ENCODE results near the gene GCNT3.

The GCNT3 gene

GRCh38 chr15:59656897-59657634 lies 45.5 kb downstream of the GCNT3 start, which contains the start of gene GTF2A2:
GTF2A2 (minus strand) TSS chr15:59657515; CDS start chr15:59652277, 5,238 bp downstream.
- in situ Hi-C loops (cut with MboI; ENCODE audit: low sequenced_read_pairs, unreplicated experiment) = no loop called here
- TF ChIP-seq CTCF (IDR thresholded peaks at IDR 0.05; ENCODE audit: borderline replicate concordance, control extremely low read depth, extremely low read depth, insufficient read depth, missing control alignments) = no peak
- peak; percentile 96 for DNase-seq (ENCODE audit: low spot score)

GRCh38 chr15:59657635-59658125 lies 46.1 kb downstream of the GCNT3 start:
- no peak for TF ChIP-seq CTCF (IDR thresholded peaks at IDR 0.05; ENCODE audit: borderline replicate concordance, control extremely low read depth, extremely low read depth, insufficient read depth, missing control alignments)
- in situ Hi-C loops (cut with MboI; ENCODE audit: low sequenced_read_pairs, unreplicated experiment) = no loop called here
- no peak for DNase-seq (ENCODE audit: low spot score)

DNA sequence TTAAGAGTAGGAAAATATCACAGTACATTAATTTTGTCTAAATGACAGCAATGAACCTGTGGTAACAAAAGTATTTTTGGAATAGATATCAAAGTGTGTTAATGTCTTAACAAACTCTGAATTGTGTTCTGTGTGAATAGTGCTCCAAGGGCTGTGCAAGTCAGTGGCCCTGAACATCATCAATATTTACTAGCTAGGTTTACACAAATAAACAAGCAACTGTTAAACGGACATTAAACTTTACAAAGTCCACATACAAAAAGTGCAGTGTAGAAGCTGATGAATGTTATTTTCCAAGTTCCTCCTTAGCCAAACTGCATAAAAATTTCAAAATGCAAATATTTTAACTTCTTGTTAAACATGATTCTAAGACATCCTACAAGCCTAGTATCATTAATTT lies 47.8 kb downstream of the GCNT3 start:
- no peak for TF ChIP-seq CTCF (IDR thresholded peaks at IDR 0.05; ENCODE audit: borderline replicate concordance, control extremely low read depth, extremely low read depth, insufficient read depth, missing control alignments)
- in situ Hi-C loops (cut with MboI; ENCODE audit: low sequenced_read_pairs, unreplicated experiment) = no loop called here
- DNase-seq (ENCODE audit: low spot score) = no peak

DNA sequence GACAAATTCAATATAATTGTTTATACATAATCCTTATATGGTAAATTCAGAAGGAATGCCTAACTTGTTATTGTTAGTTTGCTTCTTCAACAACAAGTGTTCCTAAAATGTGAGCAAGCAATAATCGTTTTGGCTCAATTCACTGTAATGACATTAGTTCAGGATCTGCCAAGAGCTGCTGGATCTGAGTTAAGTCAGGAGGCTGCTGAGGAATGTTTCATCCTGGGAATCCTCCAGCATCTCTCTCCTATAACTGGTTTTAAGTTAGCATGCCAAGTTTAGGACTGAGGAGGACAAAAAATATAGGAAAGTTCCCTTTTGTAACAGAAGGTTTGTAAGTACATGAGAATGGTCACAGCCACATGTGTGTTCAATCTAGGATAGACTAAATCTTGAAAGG lies 50.7 kb downstream of the GCNT3 start:
- in situ Hi-C loops (cut with MboI; ENCODE audit: low sequenced_read_pairs, unreplicated experiment) = no loop called here

DNA sequence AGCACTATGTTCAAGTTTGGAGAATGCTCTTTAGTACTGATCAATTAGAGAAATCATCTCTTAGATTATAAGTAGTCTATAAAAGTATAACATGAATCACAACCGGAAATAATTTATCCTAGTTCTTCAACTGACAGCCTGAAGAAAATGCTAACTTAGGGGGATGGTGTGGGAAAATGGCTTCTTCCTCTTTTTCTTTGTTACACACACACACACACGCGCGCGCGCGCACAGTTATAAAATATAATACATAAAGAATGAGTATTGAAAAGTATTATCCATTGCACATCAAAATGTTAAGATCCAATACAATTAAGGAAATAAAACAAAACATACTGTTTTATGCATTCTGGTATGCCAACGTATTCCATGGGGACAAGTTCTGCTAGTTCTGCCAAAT lies 57.0 kb downstream of the GCNT3 start:
- no peak for DNase-seq (ENCODE audit: low spot score)
- in situ Hi-C loops (cut with MboI; ENCODE audit: low sequenced_read_pairs, unreplicated experiment) = no loop called here
- TF ChIP-seq CTCF (IDR thresholded peaks at IDR 0.05; ENCODE audit: borderline replicate concordance, control extremely low read depth, extremely low read depth, insufficient read depth, missing control alignments) = no peak

More for the DNA sequence above, 50.7 kb downstream of the GCNT3 start:
- no peak for DNase-seq (ENCODE audit: low spot score)
- TF ChIP-seq CTCF (IDR thresholded peaks at IDR 0.05; ENCODE audit: borderline replicate concordance, control extremely low read depth, extremely low read depth, insufficient read depth, missing control alignments) = no peak

Data from GM13976 (cell line).